Measurements from ENCODE around the gene NKX1-1.

GRCh38 chr4:1362046-1362445 lies 44.2 kb downstream of the NKX1-1 start:
- TF ChIP-seq EP300 (IDR thresholded peaks at IDR 0.05) = no peak
- no peak for TF ChIP-seq POLR2AphosphoS5 (IDR thresholded peaks at IDR 0.05)

Measured in gastroesophageal sphincter (tissue), 2 donors.